Fibroblast of lung (primary cell): ENCODE results near the gene LTBP2.

Source experiments
- EZH2 ChIP-seq: IDR thresholded peaks from 2 replicates; pipeline ENCODE4 v1.5.1; 2012; ENCODE audit warnings: low read length, control low read depth, mild to moderate bottlenecking; ENCODE audit errors: missing control alignments
- TF ChIP-seq, protein P1 (sequence below), 2 donors: IDR thresholded peaks in 1 of 2; conservative IDR thresholded peaks in 1 of 2; 1 replicate in 1 of 2; 2 replicates in 1 of 2; pipeline ENCODE4 v1.5.1; 2011 to 2012; ENCODE audit warnings: low read length in 2 of 2, control low read depth in 1 of 2, inconsistent platforms in 1 of 2, low read depth in 1 of 2, mild to moderate bottlenecking in 1 of 2

DNA sequence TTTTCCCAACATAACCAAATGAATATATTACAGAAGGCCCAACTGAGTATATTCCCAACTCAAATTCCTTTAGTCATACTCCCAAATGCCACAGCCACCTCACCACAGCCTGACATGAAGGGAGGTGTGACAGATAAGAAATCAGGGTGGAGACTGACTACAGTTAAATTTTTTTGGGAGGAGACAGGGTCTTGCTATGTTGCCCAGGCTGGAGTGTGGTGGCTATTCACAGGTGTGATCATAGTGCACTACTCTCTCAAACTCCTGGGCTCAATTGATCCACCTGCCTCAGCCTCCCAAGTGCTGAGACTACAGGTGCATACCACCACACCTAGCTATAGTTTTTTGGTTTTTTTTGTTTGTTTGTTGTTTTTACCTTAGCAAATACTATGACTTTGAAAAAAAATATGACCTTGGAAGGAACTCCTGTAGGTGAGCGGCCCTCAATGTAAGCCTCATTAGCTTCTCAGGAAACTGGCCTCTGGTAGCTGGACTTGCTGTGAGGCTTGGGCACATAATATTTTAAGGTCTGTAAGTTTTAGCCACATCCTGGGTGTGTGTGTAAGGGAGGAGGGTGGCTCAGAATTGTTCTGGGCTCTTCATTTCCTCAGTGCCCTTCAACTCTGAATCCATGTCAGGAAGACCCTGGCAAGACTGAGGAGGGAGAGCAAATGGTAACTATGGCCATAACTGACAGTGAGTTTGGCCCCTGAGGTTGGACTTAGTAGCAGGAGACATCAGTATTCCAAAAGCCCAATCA, 39.1 kb upstream of the LTBP2 start:
- no peak for TF ChIP-seq EZH2
- TF ChIP-seq, protein P1, sequence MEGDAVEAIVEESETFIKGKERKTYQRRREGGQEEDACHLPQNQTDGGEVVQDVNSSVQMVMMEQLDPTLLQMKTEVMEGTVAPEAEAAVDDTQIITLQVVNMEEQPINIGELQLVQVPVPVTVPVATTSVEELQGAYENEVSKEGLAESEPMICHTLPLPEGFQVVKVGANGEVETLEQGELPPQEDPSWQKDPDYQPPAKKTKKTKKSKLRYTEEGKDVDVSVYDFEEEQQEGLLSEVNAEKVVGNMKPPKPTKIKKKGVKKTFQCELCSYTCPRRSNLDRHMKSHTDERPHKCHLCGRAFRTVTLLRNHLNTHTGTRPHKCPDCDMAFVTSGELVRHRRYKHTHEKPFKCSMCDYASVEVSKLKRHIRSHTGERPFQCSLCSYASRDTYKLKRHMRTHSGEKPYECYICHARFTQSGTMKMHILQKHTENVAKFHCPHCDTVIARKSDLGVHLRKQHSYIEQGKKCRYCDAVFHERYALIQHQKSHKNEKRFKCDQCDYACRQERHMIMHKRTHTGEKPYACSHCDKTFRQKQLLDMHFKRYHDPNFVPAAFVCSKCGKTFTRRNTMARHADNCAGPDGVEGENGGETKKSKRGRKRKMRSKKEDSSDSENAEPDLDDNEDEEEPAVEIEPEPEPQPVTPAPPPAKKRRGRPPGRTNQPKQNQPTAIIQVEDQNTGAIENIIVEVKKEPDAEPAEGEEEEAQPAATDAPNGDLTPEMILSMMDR (conservative IDR thresholded peaks at IDR 0.05 in 1 of 2, IDR thresholded peaks at IDR 0.05 in 1 of 2; ENCODE audit: low read depth in 1 of 2, low read length in 2 of 2) = no peak
